ENCODE results near the gene OR5M11.
"Not testable (repeated sequence)": the region's sequence is repeated elsewhere in the genome, so short reads cannot be mapped to it uniquely, and the experiment has no call there.

DNA sequence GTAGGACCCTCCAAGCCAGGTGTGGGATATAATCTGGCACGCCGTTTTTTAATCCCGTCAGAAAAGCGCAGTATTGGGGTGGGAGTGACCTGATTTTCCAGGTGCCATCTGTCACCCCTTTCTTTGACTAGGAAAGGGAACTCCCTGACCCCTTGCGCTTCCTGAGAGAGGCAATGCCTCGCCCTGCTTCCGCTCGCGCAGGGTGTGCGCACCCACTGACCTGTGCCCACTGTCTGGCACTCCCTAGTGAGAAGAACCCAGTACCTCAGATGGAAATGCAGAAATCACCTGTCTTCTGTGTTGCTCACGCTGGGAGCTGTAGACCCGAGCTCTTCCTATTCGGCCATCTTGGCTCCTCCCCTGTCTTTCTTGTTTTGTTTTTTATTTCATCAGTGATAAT lies 11.6 kb upstream of the OR5M11 start:
- TF ChIP-seq, protein P1, sequence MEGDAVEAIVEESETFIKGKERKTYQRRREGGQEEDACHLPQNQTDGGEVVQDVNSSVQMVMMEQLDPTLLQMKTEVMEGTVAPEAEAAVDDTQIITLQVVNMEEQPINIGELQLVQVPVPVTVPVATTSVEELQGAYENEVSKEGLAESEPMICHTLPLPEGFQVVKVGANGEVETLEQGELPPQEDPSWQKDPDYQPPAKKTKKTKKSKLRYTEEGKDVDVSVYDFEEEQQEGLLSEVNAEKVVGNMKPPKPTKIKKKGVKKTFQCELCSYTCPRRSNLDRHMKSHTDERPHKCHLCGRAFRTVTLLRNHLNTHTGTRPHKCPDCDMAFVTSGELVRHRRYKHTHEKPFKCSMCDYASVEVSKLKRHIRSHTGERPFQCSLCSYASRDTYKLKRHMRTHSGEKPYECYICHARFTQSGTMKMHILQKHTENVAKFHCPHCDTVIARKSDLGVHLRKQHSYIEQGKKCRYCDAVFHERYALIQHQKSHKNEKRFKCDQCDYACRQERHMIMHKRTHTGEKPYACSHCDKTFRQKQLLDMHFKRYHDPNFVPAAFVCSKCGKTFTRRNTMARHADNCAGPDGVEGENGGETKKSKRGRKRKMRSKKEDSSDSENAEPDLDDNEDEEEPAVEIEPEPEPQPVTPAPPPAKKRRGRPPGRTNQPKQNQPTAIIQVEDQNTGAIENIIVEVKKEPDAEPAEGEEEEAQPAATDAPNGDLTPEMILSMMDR (IDR thresholded peaks at IDR 0.05 in 2 of 3, conservative IDR thresholded peaks at IDR 0.05 in 1 of 3; ENCODE audit: borderline replicate concordance in 1 of 3, insufficient read depth in 1 of 3, low read depth in 2 of 3, low read length in 2 of 3), result not testable (repeated sequence)
- TF ChIP-seq POLR2AphosphoS5 (IDR thresholded peaks at IDR 0.05; ENCODE audit: low read depth, low read length); POLR2A (IDR thresholded peaks at IDR 0.05; ENCODE audit: borderline replicate concordance, extremely low read depth, insufficient read depth, insufficient read length): not testable (repeated sequence)
- TF ChIP-seq, protein P2, sequence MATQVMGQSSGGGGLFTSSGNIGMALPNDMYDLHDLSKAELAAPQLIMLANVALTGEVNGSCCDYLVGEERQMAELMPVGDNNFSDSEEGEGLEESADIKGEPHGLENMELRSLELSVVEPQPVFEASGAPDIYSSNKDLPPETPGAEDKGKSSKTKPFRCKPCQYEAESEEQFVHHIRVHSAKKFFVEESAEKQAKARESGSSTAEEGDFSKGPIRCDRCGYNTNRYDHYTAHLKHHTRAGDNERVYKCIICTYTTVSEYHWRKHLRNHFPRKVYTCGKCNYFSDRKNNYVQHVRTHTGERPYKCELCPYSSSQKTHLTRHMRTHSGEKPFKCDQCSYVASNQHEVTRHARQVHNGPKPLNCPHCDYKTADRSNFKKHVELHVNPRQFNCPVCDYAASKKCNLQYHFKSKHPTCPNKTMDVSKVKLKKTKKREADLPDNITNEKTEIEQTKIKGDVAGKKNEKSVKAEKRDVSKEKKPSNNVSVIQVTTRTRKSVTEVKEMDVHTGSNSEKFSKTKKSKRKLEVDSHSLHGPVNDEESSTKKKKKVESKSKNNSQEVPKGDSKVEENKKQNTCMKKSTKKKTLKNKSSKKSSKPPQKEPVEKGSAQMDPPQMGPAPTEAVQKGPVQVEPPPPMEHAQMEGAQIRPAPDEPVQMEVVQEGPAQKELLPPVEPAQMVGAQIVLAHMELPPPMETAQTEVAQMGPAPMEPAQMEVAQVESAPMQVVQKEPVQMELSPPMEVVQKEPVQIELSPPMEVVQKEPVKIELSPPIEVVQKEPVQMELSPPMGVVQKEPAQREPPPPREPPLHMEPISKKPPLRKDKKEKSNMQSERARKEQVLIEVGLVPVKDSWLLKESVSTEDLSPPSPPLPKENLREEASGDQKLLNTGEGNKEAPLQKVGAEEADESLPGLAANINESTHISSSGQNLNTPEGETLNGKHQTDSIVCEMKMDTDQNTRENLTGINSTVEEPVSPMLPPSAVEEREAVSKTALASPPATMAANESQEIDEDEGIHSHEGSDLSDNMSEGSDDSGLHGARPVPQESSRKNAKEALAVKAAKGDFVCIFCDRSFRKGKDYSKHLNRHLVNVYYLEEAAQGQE (IDR thresholded peaks at IDR 0.05; ENCODE audit: low read depth), result not testable (repeated sequence)

All from HCT116 (cell line).